ENCODE data around the gene MCC.
A peak's percentile ranks its signal among the peaks of the same experiment; 100 is the strongest.

The MCC gene

GRCh38 chr5:113256671-113257452, 231.4 kb downstream of the MCC start (continued):
- TF ChIP-seq FEZF1 (tag by site-specific recombination; IDR thresholded peaks at IDR 0.05) (peak; percentile 88), TCF7L2 (IDR thresholded peaks at IDR 0.05; ENCODE audit: borderline replicate concordance, low read depth, low read length) (no peak; the same call in 1 of the 2 replicates), ZNF10 (tag by site-specific recombination; IDR thresholded peaks at IDR 0.05) (peak; percentile 75; the same call in 1 of the 2 replicates), ZNF544 (tag by site-specific recombination; IDR thresholded peaks at IDR 0.05) (no peak), ZNF37A (tag by site-specific recombination; IDR thresholded peaks at IDR 0.05) (no peak), ZNF473 (tag by site-specific recombination; IDR thresholded peaks at IDR 0.05) (no peak), ZSCAN5A (tag by site-specific recombination; IDR thresholded peaks at IDR 0.05) (no peak), ZNF776 (tag by site-specific recombination; IDR thresholded peaks at IDR 0.05; ENCODE audit: borderline replicate concordance) (no peak), ZNF843 (tag by site-specific recombination; IDR thresholded peaks at IDR 0.05) (peak; percentile 93), ZNF692 (tag by site-specific recombination; IDR thresholded peaks at IDR 0.05) (0 out of 2 replicates have a peak, but pooled peaks have one; percentile 28), ZBTB26 (tag by site-specific recombination; optimal IDR thresholded peaks at IDR 0.05) (no peak), ZNF529 (tag by site-specific recombination; IDR thresholded peaks at IDR 0.05; ENCODE audit: insufficient replicate concordance) (no peak), ZNF239 (tag by site-specific recombination; IDR thresholded peaks at IDR 0.05) (no peak), ZBTB48 (tag by site-specific recombination; IDR thresholded peaks at IDR 0.05) (no peak), ZNF423 (tag by site-specific recombination; IDR thresholded peaks at IDR 0.05) (0 out of 2 replicates have a peak, but pooled peaks have one; percentile 9), REST (tag by site-specific recombination; IDR thresholded peaks at IDR 0.05) (no peak), PRDM6 (tag by site-specific recombination; IDR thresholded peaks at IDR 0.05) (peak; percentile 87), INSM2 (tag by site-specific recombination; IDR thresholded peaks at IDR 0.05) (no peak), SP3 (tag by site-specific recombination; IDR thresholded peaks at IDR 0.05) (no peak)
